ENCODE data around the gene EAF1.
"Not testable (repeated sequence)": the region's sequence is repeated elsewhere in the genome, so short reads cannot be mapped to it uniquely, and the experiment has no call there.

- TF ChIP-seq CTCF (IDR thresholded peaks at IDR 0.05 in 2 of 3, conservative IDR thresholded peaks at IDR 0.05 in 1 of 3; ENCODE audit: borderline replicate concordance in 1 of 3, insufficient read depth in 1 of 3, low read depth in 2 of 3, low read length in 2 of 3) = peak; percentile 43 to 52 (median 43)
- TF ChIP-seq YY1 (IDR thresholded peaks at IDR 0.05; ENCODE audit: extremely low read depth, insufficient replicate concordance, low read depth, low read length); POLR2AphosphoS5 (IDR thresholded peaks at IDR 0.05; ENCODE audit: low read depth, low read length): not testable (repeated sequence)
Observed at GRCh38 chr3:15398731-15399133, 28.7 kb upstream of the EAF1 start.

Data from HCT116 (cell line).